Small intestine (tissue), 7 donors: ENCODE measurements around the gene EIF4E1B. TPM values are rescaled to one million over a fixed set of nuclear protein-coding genes. Genes with fewer than 3 reads are reported as not detected.

Experiments used
- DNase-seq, 2 donors: peaks; one replicate each; pipeline versions ENCODE4 v3.0.0 to v3.0.0-alpha.2; 2013
- FAIRE-seq: peaks from 2 replicates; lab custom pipeline; 2012; peaks lifted over from hg19 to GRCh38; lab: Jason Lieb, UNC
- H3K27ac ChIP-seq, 3 donors: one replicate each; pipeline ENCODE4 v1.5.1; 2013; ENCODE audit warnings: low read length in 2 of 3, mild to moderate bottlenecking in 2 of 3, control low read depth in 1 of 3, inconsistent platforms in 1 of 3, low read depth in 1 of 3, moderate library complexity in 1 of 3
- H3K27me3 ChIP-seq, 3 donors: one replicate each; pipeline ENCODE4 v1.6.1; 2013; ENCODE audit warnings: low read length in 3 of 3, inconsistent platforms in 1 of 3; ENCODE audit not compliant: control insufficient read depth in 3 of 3, insufficient read depth in 3 of 3
- H3K36me3 ChIP-seq, 3 donors: one replicate each; pipeline ENCODE4 v1.6.1; 2013; ENCODE audit warnings: low read length in 3 of 3, inconsistent platforms in 1 of 3, low read depth in 1 of 3, mild to moderate bottlenecking in 1 of 3, moderate library complexity in 1 of 3; ENCODE audit not compliant: control insufficient read depth in 3 of 3, insufficient read depth in 2 of 3
- H3K4me1 ChIP-seq, 3 donors: one replicate each; pipeline ENCODE4 v1.6.1; 2013; ENCODE audit warnings: low read length in 2 of 3, inconsistent platforms in 1 of 3, low read depth in 1 of 3, mild to moderate bottlenecking in 1 of 3, moderate library complexity in 1 of 3; ENCODE audit not compliant: control insufficient read depth in 3 of 3, insufficient read depth in 2 of 3
- H3K4me3 ChIP-seq, 3 donors: one replicate each; pipeline ENCODE4 v1.5.1; 2013; ENCODE audit warnings: low read length in 3 of 3, control low read depth in 1 of 3, inconsistent platforms in 1 of 3, low read depth in 1 of 3, mild to moderate bottlenecking in 1 of 3, moderate library complexity in 1 of 3
- H3K9me3 ChIP-seq, 2 donors: one replicate each; pipeline ENCODE4 v1.6.1; 2013; ENCODE audit warnings: low read depth in 1 of 2, low read length in 1 of 2; ENCODE audit not compliant: control insufficient read depth in 2 of 2, insufficient read depth in 1 of 2
- WGBS, 3 donors: extraction: QIAGEN DNeasy Blood & Tissue Kit; methylation state at CpG; one replicate each; pipeline ENCODE4 v1.1.7; 2013; 5-methylcytosine and 5-hydroxymethylcytosine counted together
- polyA plus RNA-seq, 4 donors: library from polyadenylated mRNA; stranded (reverse) in 3 of 4; unstranded in 1 of 4; fragments of 200-250 nt in 3 of 4; fragments of 120-200 nt in 1 of 4; gene quantifications; one replicate each; pipeline versions ENCODE4 v1.2.1 to v1.2.3, GENCODE V29; 2013
- donor health status: healthy with polysubstance abuse.
- donor health status: control.
- donor health status: control.
- donor health status: Bipolar disorder and iron deficiency.
- donor health status: healthy.

EIF4E1B gene
- polyA plus RNA-seq, 4 donors, result 0.22 TPM; not detected in 3

GRCh38 chr5:176608937-176609723, 21.3 kb upstream of the EIF4E1B start:
- H3K4me3 ChIP-seq, result peak overlapping the region in 2 of 3 donors; percentile 50 to 69
- 32 to 39% (median 38%) methylated on average over 38 to 46 of the region's 46 CpGs for WGBS, 3 donors
- peaks cover 0 to 35% (median 4%) of the 10 kb centered on the region in 3 donors for H3K27me3 ChIP-seq
- DNase-seq (no peak), FAIRE-seq (no peak)
- H3K9me3 ChIP-seq, result no peaks in the 10 kb centered on the region
- H3K27ac ChIP-seq, result no peak overlapping the region
- H3K4me1 ChIP-seq, result peaks cover 0 to 3% (median 0%) of the 10 kb centered on the region in 3 donors
- H3K36me3 ChIP-seq, result no peaks in the 10 kb centered on the region

DNA sequence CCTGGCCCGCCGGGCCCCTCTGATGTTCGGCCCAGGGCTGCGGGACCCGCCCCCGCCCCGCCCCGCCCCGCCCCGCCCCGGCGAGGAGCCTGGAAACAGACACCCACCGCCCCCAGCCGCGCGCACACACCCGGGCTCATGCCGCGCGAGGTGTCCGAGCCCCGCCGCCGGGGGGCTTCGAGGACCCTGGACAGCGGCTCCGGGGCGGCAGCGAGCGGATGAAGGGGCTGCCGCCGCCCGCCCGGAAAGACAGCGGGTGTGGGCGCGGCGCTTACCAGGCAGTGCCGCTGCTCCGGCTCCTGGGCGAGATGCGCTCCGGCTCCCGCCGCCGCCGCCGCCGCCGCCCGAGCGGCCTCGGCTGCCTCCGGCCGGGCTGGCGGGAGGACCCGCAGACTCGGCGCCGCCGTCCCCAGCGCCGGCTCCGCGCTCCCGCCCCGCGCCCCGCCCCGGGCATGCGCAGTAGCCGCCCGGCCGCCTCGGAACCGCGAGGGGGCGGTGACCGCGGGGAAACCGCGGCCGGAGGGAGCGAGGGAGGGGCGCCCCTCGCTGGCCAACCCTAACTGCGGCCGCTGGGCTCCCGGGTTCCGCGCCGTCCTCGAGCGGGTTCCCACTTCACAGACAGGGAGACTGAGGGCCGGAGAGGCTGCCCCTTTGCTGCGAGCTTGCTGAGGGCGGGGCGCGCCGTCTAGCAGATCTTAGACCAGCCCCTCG, 20.6 kb upstream of the EIF4E1B start, which contains the start of gene GPRIN1:
Gene GPRIN1 (minus strand): TSS at position 433 of the 711 bp plus-strand sequence. CDS start 10,322 bp downstream, outside the sequence.
- FAIRE-seq, result no peak
- Histone ChIP-seq H3K4me3 (peak within 1 kb of the TSS; percentile 41 to 69 (median 50)), H3K9me3 (no peaks in the 10 kb centered on the region), H3K27me3 (peaks cover 0 to 35% (median 4%) of the 10 kb centered on the region in 3 donors), H3K27ac (no peak within 1 kb of the TSS), H3K4me1 (peaks cover 0 to 3% (median 0%) of the 10 kb centered on the region in 3 donors), H3K36me3 (no peaks in the 10 kb centered on the region)
- WGBS, 3 donors, result 0 to 1% (median 1%) methylated on average over 18 to 101 of the region's 101 CpGs
- peak; percentile 37 to 70 for DNase-seq

- DNase-seq (no peak), FAIRE-seq (no peak)
- 2 to 5% (median 3%) methylated on average over 11 to 31 of the region's 31 CpGs for WGBS, 3 donors
- Histone ChIP-seq H3K27me3 (peaks cover 0 to 38% (median 4%) of the 10 kb centered on the region in 3 donors), H3K4me1 (peaks cover 0 to 3% (median 0%) of the 10 kb centered on the region in 3 donors), H3K36me3 (no peaks in the 10 kb centered on the region), H3K27ac (no peak overlapping the region), H3K9me3 (no peaks in the 10 kb centered on the region), H3K4me3 (peak overlapping the region; percentile 41 to 69 (median 50))
Observed at GRCh38 chr5:176610435-176610773, 20.1 kb upstream of the EIF4E1B start.

DNA sequence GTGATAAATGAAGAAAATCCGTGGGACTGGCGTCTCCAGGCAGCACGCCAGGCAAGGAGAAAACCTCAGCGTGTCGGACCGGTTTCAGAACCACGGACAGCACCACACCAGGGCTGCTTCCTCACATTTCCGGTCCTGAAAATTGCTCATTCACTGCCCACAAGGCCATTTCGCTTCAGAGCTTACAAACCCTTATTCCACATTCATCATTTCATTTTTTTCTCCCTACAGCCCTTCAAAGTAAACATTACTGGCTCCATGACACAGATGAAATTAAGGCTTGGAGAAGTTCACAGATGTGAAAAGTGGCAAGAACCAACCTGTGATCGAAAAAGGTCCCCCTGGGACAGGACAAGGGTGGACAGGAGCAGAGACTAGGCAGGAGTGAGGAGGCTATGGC, 19.0 kb upstream of the EIF4E1B start:
- DNase-seq, result peak; percentile 50 to 83
- Histone ChIP-seq H3K4me3 (no peak overlapping the region), H3K4me1 (peaks cover 0 to 3% (median 0%) of the 10 kb centered on the region in 3 donors), H3K9me3 (no peaks in the 10 kb centered on the region), H3K27me3 (peaks cover 0 to 48% (median 4%) of the 10 kb centered on the region in 3 donors), H3K27ac (no peak overlapping the region), H3K36me3 (no peaks in the 10 kb centered on the region)
- WGBS, 3 donors, result 10 to 12% (median 11%) methylated on average over 10 of the region's 10 CpGs
- no peak for FAIRE-seq

- Histone ChIP-seq H3K4me1 (peaks cover 0 to 3% (median 0%) of the 10 kb centered on the region in 3 donors), H3K27me3 (peaks cover 0 to 53% (median 6%) of the 10 kb centered on the region in 3 donors), H3K4me3 (no peak overlapping the region), H3K9me3 (no peaks in the 10 kb centered on the region), H3K27ac (no peak overlapping the region), H3K36me3 (no peaks in the 10 kb centered on the region)
- DNase-seq (no peak), FAIRE-seq (no peak)
- 85 to 95% (median 86%) methylated on average over 6 of the region's 6 CpGs for WGBS, 3 donors
Observed at GRCh38 chr5:176612008-176612407, 18.5 kb upstream of the EIF4E1B start.

GRCh38 chr5:176612855-176613254, 17.6 kb upstream of the EIF4E1B start:
- H3K27me3 ChIP-seq, result peaks cover 0 to 58% (median 9%) of the 10 kb centered on the region in 3 donors
- peaks cover 0 to 3% (median 0%) of the 10 kb centered on the region in 3 donors for H3K4me1 ChIP-seq
- 53 to 67% (median 60%) methylated on average over 2 of the region's 2 CpGs for WGBS, 3 donors
- H3K9me3 ChIP-seq, result no peaks in the 10 kb centered on the region
- H3K36me3 ChIP-seq, result no peaks in the 10 kb centered on the region
- H3K27ac ChIP-seq, result no peak overlapping the region
- no peak overlapping the region for H3K4me3 ChIP-seq
- FAIRE-seq (no peak), DNase-seq (no peak)

- no peak overlapping the region for H3K4me3 ChIP-seq
- FAIRE-seq, result no peak
- H3K27me3 ChIP-seq, result peaks cover 3 to 64% (median 15%) of the 10 kb centered on the region in 3 donors
- 34 to 55% (median 45%) methylated on average over 7 to 8 of the region's 8 CpGs for WGBS, 3 donors
- H3K27ac ChIP-seq, result no peak overlapping the region
- H3K4me1 ChIP-seq, result peaks cover 0 to 11% (median 3%) of the 10 kb centered on the region in 3 donors
- H3K9me3 ChIP-seq, result peaks cover 0 to 6% of the 10 kb centered on the region in 2 donors
- DNase-seq, result no peak
- no peaks in the 10 kb centered on the region for H3K36me3 ChIP-seq
Observed at GRCh38 chr5:176614805-176615478, 15.5 kb upstream of the EIF4E1B start.

DNA sequence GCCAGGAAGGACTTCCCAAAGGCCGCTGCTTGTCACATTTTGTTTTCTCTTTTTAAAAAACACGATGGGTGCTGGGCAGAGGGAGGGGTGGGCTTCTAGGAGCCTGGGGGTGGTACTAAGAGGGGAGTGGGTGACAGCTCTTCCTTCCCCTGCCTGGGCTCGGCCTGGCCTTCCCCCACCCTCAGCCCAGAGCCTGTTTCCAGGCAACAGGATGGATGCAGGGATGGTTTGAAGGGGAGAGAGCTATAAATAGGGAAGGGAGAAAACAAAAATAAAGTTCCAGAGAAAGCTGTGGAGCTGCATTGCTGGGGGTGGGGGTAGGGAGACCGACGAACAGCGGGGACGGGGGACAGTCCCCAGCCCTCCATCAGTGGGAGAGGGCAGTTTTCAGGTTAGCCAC, 14.0 kb upstream of the EIF4E1B start:
- FAIRE-seq (no peak), DNase-seq (no peak)
- WGBS, 3 donors, result 60 to 70% (median 63%) methylated on average over 7 of the region's 7 CpGs
- Histone ChIP-seq H3K4me1 (peaks cover 0 to 11% (median 0%) of the 10 kb centered on the region in 3 donors), H3K4me3 (no peak overlapping the region), H3K27me3 (peaks cover 3 to 74% (median 25%) of the 10 kb centered on the region in 3 donors), H3K27ac (no peak overlapping the region), H3K9me3 (peaks cover 0 to 6% of the 10 kb centered on the region in 2 donors), H3K36me3 (no peaks in the 10 kb centered on the region)
